ENCODE results near the gene OSBPL7. TPM values are rescaled to one million over a fixed set of nuclear protein-coding genes. Genes with fewer than 3 reads are reported as not detected.

Gene OSBPL7
- total and polyA plus RNA-seq, 2 of the 13 experiments (the other 11 are each of a cell fraction or from before 2014, with no cell fraction given), result 4.7 to 6.6 TPM

- TF ChIP-seq ZNF609 (CRISPR knock-in tag; IDR thresholded peaks at IDR 0.05; ENCODE audit: borderline replicate concordance) (no peak), KDM2A (CRISPR knock-in tag; IDR thresholded peaks at IDR 0.05; ENCODE audit: borderline replicate concordance, low read depth) (peak; percentile 36; the same call in 1 of the 2 replicates), ZNF367 (CRISPR knock-in tag; IDR thresholded peaks at IDR 0.05; ENCODE audit: borderline replicate concordance) (no peak), GABPA (IDR thresholded peaks at IDR 0.05; ENCODE audit: low read depth, low read length) (no peak), GABPA (CRISPR knock-in tag; IDR thresholded peaks at IDR 0.05; ENCODE audit: low read depth) (0 out of 2 replicates have a peak, but pooled peaks have one; percentile 22), ZNF383 (CRISPR knock-in tag; IDR thresholded peaks at IDR 0.05; ENCODE audit: borderline replicate concordance) (no peak), CSRNP1 (CRISPR knock-in tag; IDR thresholded peaks at IDR 0.05) (no peak), MLXIP (CRISPR knock-in tag; IDR thresholded peaks at IDR 0.05; ENCODE audit: borderline replicate concordance) (no peak; the same call in 1 of the 2 replicates), PLRG1 (conservative IDR thresholded peaks at IDR 0.05) (no peak), HIVEP1 (CRISPR knock-in tag; IDR thresholded peaks at IDR 0.05) (no peak), ZBTB7B (CRISPR knock-in tag; IDR thresholded peaks at IDR 0.05) (no peak), IRF9 (CRISPR knock-in tag; IDR thresholded peaks at IDR 0.05; ENCODE audit: borderline replicate concordance) (no peak)
Observed at GRCh38 chr17:47785538-47786123, 36.0 kb downstream of the OSBPL7 start (continued).

All from HepG2 (cell line).